ENCODE measurements around the gene TEX38. TPM values are rescaled to one million over a fixed set of nuclear protein-coding genes. Genes with fewer than 3 reads are reported as not detected.

Gene TEX38
- total RNA-seq, 1 experiment from 2014 or later: 0.47 TPM

DNA sequence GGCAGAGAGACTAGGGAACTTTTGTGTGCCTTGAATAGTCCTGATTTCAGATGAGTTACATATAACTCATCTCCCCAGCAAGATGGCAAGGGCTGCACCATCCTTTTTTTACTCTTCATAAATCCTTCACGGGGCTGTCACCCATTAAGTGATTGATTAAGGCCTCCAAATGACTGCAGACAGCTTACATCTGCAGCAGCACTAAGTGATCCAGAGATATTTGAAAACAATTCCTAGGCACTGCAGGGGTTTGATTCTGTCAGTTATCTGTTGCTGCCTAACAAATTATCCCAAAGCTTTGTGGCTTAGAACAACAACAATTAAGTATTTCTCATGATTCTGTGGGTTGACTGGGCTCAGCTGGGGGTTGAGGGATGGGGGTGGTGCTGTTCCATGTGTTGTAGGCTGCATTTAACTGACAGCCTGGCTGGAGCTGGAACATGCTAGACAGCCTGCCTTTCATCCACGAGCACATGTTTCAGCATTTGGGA, 19.3 kb downstream of the TEX38 start:
- H3K4me2 ChIP-seq (ENCODE audit: low read length): no peak overlapping the region
- no TSS peak for BruUV-seq (replicated peaks)
- H3K27ac ChIP-seq (ENCODE audit: low read depth, low read length): no peak overlapping the region
- DNase-seq (ENCODE audit: low read depth, low spot score): no peak
- ATAC-seq: no peak
- ChIA-PET POLR2A (no interaction called here), CTCF (no interaction called here), RAD21 (ENCODE audit: low non-redundant PET in 1 of 2, low total read pairs in 2 of 2, uncharacterized antibody in 2 of 2, unreplicated experiment in 2 of 2) (no interaction called here)
- no peaks in the 10 kb centered on the region for H3K27me3 ChIP-seq (ENCODE audit: insufficient read depth, low read length)
- intact Hi-C loops (cut with micrococcal nuclease): no loop called here
- no peak overlapping the region for H3K9ac ChIP-seq (ENCODE audit: low read length)
- peaks cover 24 to 35% of the 10 kb centered on the region in 2 experiments; a peak in 3 of 4 replicates for H3K36me3 ChIP-seq (ENCODE audit: control insufficient read depth in 1 of 2, insufficient read depth in 2 of 2, low read length in 2 of 2)
- no peaks in the 10 kb centered on the region for H3K9me3 ChIP-seq (ENCODE audit: control insufficient read depth in 1 of 2, insufficient read depth in 1 of 2, low read depth in 1 of 2, low read length in 2 of 2)
- no peaks in the 10 kb centered on the region for H3K9me2 ChIP-seq (ENCODE audit: insufficient read depth)
- H4K20me1 ChIP-seq (ENCODE audit: insufficient read depth): no peaks in the 10 kb centered on the region
- H3K79me2 ChIP-seq (ENCODE audit: insufficient read depth, low read length): no peaks in the 10 kb centered on the region; the same call in 1 of the 2 replicates
- TF ChIP-seq, protein P1, sequence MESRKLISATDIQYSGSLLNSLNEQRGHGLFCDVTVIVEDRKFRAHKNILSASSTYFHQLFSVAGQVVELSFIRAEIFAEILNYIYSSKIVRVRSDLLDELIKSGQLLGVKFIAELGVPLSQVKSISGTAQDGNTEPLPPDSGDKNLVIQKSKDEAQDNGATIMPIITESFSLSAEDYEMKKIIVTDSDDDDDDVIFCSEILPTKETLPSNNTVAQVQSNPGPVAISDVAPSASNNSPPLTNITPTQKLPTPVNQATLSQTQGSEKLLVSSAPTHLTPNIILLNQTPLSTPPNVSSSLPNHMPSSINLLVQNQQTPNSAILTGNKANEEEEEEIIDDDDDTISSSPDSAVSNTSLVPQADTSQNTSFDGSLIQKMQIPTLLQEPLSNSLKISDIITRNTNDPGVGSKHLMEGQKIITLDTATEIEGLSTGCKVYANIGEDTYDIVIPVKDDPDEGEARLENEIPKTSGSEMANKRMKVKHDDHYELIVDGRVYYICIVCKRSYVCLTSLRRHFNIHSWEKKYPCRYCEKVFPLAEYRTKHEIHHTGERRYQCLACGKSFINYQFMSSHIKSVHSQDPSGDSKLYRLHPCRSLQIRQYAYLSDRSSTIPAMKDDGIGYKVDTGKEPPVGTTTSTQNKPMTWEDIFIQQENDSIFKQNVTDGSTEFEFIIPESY (IDR thresholded peaks at IDR 0.05; ENCODE audit: extremely low read depth, insufficient replicate concordance, low read length): no peak
- TF ChIP-seq, protein P2, sequence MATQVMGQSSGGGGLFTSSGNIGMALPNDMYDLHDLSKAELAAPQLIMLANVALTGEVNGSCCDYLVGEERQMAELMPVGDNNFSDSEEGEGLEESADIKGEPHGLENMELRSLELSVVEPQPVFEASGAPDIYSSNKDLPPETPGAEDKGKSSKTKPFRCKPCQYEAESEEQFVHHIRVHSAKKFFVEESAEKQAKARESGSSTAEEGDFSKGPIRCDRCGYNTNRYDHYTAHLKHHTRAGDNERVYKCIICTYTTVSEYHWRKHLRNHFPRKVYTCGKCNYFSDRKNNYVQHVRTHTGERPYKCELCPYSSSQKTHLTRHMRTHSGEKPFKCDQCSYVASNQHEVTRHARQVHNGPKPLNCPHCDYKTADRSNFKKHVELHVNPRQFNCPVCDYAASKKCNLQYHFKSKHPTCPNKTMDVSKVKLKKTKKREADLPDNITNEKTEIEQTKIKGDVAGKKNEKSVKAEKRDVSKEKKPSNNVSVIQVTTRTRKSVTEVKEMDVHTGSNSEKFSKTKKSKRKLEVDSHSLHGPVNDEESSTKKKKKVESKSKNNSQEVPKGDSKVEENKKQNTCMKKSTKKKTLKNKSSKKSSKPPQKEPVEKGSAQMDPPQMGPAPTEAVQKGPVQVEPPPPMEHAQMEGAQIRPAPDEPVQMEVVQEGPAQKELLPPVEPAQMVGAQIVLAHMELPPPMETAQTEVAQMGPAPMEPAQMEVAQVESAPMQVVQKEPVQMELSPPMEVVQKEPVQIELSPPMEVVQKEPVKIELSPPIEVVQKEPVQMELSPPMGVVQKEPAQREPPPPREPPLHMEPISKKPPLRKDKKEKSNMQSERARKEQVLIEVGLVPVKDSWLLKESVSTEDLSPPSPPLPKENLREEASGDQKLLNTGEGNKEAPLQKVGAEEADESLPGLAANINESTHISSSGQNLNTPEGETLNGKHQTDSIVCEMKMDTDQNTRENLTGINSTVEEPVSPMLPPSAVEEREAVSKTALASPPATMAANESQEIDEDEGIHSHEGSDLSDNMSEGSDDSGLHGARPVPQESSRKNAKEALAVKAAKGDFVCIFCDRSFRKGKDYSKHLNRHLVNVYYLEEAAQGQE (IDR thresholded peaks at IDR 0.05; ENCODE audit: low read depth): no peak
- TF ChIP-seq EZH2 (IDR thresholded peaks at IDR 0.05) (no peak), JUND (IDR thresholded peaks at IDR 0.05) (no peak), POLR2AphosphoS5 (IDR thresholded peaks at IDR 0.05; ENCODE audit: low read depth, low read length) (no peak), SP1 (IDR thresholded peaks at IDR 0.05; ENCODE audit: low read depth) (no peak), YY1 (IDR thresholded peaks at IDR 0.05; ENCODE audit: extremely low read depth, insufficient replicate concordance, low read depth, low read length) (no peak), POLR2A (IDR thresholded peaks at IDR 0.05; ENCODE audit: borderline replicate concordance, extremely low read depth, insufficient read depth, insufficient read length) (no peak), EGR1 (IDR thresholded peaks at IDR 0.05; ENCODE audit: low read depth) (no peak)
- TF ChIP-seq, protein P3, sequence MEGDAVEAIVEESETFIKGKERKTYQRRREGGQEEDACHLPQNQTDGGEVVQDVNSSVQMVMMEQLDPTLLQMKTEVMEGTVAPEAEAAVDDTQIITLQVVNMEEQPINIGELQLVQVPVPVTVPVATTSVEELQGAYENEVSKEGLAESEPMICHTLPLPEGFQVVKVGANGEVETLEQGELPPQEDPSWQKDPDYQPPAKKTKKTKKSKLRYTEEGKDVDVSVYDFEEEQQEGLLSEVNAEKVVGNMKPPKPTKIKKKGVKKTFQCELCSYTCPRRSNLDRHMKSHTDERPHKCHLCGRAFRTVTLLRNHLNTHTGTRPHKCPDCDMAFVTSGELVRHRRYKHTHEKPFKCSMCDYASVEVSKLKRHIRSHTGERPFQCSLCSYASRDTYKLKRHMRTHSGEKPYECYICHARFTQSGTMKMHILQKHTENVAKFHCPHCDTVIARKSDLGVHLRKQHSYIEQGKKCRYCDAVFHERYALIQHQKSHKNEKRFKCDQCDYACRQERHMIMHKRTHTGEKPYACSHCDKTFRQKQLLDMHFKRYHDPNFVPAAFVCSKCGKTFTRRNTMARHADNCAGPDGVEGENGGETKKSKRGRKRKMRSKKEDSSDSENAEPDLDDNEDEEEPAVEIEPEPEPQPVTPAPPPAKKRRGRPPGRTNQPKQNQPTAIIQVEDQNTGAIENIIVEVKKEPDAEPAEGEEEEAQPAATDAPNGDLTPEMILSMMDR (IDR thresholded peaks at IDR 0.05 in 2 of 3, conservative IDR thresholded peaks at IDR 0.05 in 1 of 3; ENCODE audit: borderline replicate concordance in 1 of 3, insufficient read depth in 1 of 3, low read depth in 2 of 3, low read length in 2 of 3): no peak
- TF ChIP-seq, protein P4, sequence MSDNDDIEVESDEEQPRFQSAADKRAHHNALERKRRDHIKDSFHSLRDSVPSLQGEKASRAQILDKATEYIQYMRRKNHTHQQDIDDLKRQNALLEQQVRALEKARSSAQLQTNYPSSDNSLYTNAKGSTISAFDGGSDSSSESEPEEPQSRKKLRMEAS (IDR thresholded peaks at IDR 0.05): no peak
- TF ChIP-seq, protein P5, sequence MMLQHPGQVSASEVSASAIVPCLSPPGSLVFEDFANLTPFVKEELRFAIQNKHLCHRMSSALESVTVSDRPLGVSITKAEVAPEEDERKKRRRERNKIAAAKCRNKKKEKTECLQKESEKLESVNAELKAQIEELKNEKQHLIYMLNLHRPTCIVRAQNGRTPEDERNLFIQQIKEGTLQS (IDR thresholded peaks at IDR 0.05): no peak
- no peak overlapping the region for H3K4me3 ChIP-seq (replicated peaks in 1 of 2; ENCODE audit: low read depth in 1 of 2, low read length in 2 of 2)
- no peak overlapping the region for H2AFZ ChIP-seq (ENCODE audit: low read depth, low read length, poor library complexity, severe bottlenecking)
- H3K4me1 ChIP-seq (ENCODE audit: control insufficient read depth in 1 of 2, insufficient read depth in 2 of 2, low read length in 2 of 2): peaks cover 0 to 9% of the 10 kb centered on the region in 2 experiments; a peak in 1 of 4 replicates
